Lower lobe of right lung (tissue), 2 donors: ENCODE results near the gene CRTC1. TPM values are rescaled to one million over a fixed set of nuclear protein-coding genes. Genes with fewer than 3 reads are reported as not detected.

Experiments
- ATAC-seq, 2 donors: fragments of 200-7000 bp; cut with Tn5 transposase; one replicate each; pipeline ENCODE4 v1.9.1; 2020 to 2022; ENCODE audit warnings: mild to moderate bottlenecking in 2 of 2, moderate library complexity in 2 of 2
- DNase-seq: peaks from one replicate; pipeline ENCODE4 v3.0.0-alpha.2; 2020
- H3K27ac ChIP-seq: fragments of 200-600 bp; one replicate; pipeline ENCODE4 v1.8.0; 2022
- H3K27me3 ChIP-seq: fragments of 200-600 bp; one replicate; pipeline ENCODE4 v1.8.0; 2022; ENCODE audit warnings: low read depth
- H3K36me3 ChIP-seq: fragments of 200-600 bp; one replicate; pipeline ENCODE4 v1.8.0; 2022; ENCODE audit warnings: mild to moderate bottlenecking
- H3K4me1 ChIP-seq: fragments of 200-600 bp; one replicate; pipeline ENCODE4 v1.8.0; 2022
- H3K4me3 ChIP-seq: fragments of 200-600 bp; one replicate; pipeline ENCODE4 v1.8.0; 2022; ENCODE audit warnings: mild to moderate bottlenecking
- H3K9me3 ChIP-seq: fragments of 200-600 bp; one replicate; pipeline ENCODE4 v1.8.0; 2022
- intact Hi-C: fragments of 100-400 bp; cut with DNase I; formaldehyde crosslinking; loops from one replicate; pipeline ENCODE4 v1.11.0; 2022
- total RNA-seq: library from RNA; stranded (reverse); fragmentation: NEBNext Ultra II Directional; extraction: Animal tissue kit (Norgen Biotek cat#: 25700); gene quantifications from one replicate; pipeline ENCODE4 v1.2.1, GENCODE V29; 2021
- TF ChIP-seq, protein P1 (sequence below): fragments of 200-600 bp; IDR thresholded peaks from one replicate; pipeline ENCODE4 v1.8.0; 2022; ENCODE audit warnings: antibody characterized with exemption, mild to moderate bottlenecking
- donor health status: DM: no; HTN: yes; CAD: no; lungs with severe emphysema.

CRTC1 gene
- total RNA-seq, 1 donor from 2014 or later, result 16.2 TPM

DNA sequence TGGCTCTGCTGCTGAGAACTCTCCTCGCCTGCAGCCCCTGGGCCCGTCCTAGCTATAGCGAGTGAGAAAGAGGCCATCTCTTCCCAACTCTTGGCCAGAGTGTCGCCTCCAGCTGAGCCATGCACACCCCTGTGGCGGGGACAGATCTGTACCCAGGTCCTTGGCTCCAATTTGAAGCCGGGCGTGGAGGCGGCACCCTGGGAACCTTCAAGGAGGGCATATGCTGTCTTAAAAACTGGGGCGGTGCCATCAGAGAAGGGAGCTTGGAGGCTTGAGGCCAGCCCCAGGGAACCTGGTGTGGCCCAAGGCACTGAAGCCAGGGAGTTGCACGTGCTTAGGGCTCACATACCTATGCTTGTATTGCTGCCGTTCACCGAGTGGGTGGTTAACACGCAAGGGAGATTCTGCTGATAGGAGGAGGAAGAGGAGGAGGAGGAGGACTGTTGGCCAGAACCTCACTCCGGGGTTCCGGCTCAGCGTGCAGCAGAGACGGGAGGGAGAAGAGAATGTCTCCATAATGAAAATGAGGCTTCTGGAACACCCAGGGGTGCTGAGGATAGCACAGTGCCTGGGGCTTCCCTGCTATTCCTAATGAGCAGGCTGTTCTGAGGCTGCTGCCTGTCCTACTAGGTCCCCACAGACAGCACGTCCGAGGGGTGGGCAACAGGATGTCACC is 67.0 kb downstream of the CRTC1 start:
- TF ChIP-seq, protein P1, sequence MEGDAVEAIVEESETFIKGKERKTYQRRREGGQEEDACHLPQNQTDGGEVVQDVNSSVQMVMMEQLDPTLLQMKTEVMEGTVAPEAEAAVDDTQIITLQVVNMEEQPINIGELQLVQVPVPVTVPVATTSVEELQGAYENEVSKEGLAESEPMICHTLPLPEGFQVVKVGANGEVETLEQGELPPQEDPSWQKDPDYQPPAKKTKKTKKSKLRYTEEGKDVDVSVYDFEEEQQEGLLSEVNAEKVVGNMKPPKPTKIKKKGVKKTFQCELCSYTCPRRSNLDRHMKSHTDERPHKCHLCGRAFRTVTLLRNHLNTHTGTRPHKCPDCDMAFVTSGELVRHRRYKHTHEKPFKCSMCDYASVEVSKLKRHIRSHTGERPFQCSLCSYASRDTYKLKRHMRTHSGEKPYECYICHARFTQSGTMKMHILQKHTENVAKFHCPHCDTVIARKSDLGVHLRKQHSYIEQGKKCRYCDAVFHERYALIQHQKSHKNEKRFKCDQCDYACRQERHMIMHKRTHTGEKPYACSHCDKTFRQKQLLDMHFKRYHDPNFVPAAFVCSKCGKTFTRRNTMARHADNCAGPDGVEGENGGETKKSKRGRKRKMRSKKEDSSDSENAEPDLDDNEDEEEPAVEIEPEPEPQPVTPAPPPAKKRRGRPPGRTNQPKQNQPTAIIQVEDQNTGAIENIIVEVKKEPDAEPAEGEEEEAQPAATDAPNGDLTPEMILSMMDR, result no peak
- DNase-seq (no peak), ATAC-seq (no peak)
- intact Hi-C loops, result no loop called here
- Histone ChIP-seq H3K27me3 (no peaks in the 10 kb centered on the region), H3K4me3 (no peak overlapping the region), H3K27ac (no peak overlapping the region), H3K4me1 (no peaks in the 10 kb centered on the region), H3K9me3 (no peaks in the 10 kb centered on the region), H3K36me3 (peaks cover 18% of the 10 kb centered on the region)

DNA sequence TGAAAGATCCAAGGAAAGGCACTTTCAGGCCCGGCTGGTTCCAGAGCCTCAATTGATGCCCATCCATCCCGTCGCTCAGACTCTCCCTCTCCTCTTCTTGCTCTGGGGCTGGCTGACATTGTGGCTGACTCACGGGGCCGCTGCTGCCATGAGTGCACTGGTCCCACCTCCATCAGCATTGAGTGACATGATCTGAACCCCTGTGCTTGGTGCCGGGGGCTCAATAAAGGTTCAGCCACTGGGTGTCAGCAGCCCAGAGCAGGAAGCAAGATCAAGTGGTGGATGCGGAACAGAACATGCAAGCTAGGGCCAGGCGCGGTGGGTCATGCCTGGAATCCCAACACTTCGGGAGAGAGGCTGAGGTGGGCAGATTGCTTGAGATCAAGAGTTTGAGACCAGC is 68.1 kb downstream of the CRTC1 start:
- Histone ChIP-seq H3K4me1 (no peaks in the 10 kb centered on the region), H3K27ac (no peak overlapping the region), H3K36me3 (peaks cover 20% of the 10 kb centered on the region), H3K27me3 (no peaks in the 10 kb centered on the region), H3K4me3 (no peak overlapping the region), H3K9me3 (no peaks in the 10 kb centered on the region)
- TF ChIP-seq, protein P1, result no peak
- ATAC-seq, result no peak
- intact Hi-C loops, result no loop called here
- no peak for DNase-seq

DNA sequence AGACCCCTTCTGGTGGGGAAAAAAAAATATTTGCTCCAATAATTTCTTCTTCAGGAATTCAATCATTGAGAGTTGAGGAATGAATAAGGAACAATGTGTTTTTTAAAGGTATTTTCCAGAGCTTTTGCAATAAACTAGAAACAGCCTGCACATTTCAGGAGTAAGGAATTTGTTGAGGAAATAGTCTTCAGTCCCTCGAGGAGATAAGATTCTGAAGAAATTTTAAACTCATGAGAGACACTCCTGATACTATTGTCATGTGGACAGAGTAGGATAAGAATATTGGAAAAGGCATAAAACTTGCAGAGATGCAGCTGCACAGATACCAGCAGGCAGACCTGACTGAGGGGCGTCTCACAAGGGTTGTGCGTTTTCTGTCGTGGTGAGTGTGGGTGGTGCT is 71.0 kb downstream of the CRTC1 start:
- ATAC-seq (no peak), DNase-seq (no peak)
- Histone ChIP-seq H3K27me3 (no peaks in the 10 kb centered on the region), H3K9me3 (no peaks in the 10 kb centered on the region), H3K36me3 (peaks cover 26% of the 10 kb centered on the region), H3K4me1 (no peaks in the 10 kb centered on the region), H3K4me3 (no peak overlapping the region), H3K27ac (no peak overlapping the region)
- TF ChIP-seq, protein P1, result no peak
- intact Hi-C loops, result no loop called here

DNA sequence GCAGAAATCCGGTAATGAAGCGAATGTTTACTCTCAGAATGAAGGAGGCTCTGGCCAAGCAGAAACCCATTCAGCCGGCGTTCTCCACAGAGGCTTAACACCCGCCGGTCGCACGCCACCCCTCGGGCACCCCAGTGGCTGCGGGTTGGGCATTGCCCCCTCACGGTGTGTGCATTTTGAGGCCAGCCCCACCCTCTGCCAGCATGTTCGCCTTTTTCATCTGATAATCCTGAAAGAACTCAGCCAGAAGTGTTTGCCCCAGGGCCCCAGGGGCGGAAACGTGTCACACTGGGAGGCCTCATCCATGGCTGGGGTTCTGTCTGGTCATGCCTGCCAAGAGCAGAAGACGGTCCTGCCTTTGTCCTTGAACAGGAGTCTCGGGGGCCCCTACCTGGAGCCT is 73.4 kb downstream of the CRTC1 start:
- intact Hi-C loops, result no loop called here
- peaks cover 19% of the 10 kb centered on the region for H3K36me3 ChIP-seq
- ATAC-seq, result peak; percentile 60 to 74
- no peak overlapping the region for H3K4me3 ChIP-seq
- H3K4me1 ChIP-seq, result peaks cover 6% of the 10 kb centered on the region
- H3K27me3 ChIP-seq, result no peaks in the 10 kb centered on the region
- H3K9me3 ChIP-seq, result no peaks in the 10 kb centered on the region
- peak overlapping the region; percentile 31 for H3K27ac ChIP-seq
- DNase-seq, result peak; percentile 65
- TF ChIP-seq, protein P1, result no peak

DNA sequence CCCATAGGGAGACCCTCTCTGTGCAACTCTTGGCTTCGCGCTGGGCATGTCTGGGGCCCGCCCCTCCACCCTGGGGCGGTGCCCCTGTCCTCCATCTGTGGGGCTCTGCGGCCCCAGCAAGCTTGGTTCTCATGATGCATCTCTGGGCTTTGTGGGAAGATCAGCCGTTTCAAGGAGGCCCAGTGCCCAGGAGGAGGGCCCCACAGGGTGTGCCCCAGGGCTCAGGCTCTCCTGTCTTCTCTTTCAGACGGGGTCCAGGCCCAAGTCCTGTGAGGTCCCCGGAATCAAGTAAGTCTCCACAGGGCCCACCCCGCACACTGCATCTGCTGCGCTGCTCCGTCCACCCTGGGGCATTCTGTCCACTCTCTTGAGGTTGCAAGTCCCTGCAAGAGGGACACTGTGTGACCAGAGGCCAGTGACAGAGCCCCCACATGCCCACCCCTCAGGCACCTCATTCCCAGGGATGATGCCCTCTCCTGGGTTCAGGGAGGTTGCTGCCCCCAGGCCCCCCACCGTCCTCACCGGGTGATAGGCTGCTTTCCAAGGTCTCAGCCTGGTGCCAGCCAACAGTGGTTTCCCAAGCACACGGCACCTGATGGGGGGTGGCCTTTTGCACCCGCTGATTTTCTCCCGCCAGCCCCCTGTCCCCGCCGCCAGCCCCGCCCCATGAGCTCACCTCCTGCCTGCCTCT is 76.0 kb downstream of the CRTC1 start:
- no peaks in the 10 kb centered on the region for H3K9me3 ChIP-seq
- no peak overlapping the region for H3K4me3 ChIP-seq
- ATAC-seq (no peak), DNase-seq (no peak)
- peaks cover 8% of the 10 kb centered on the region for H3K36me3 ChIP-seq
- peaks cover 31% of the 10 kb centered on the region for H3K4me1 ChIP-seq
- no peaks in the 10 kb centered on the region for H3K27me3 ChIP-seq
- H3K27ac ChIP-seq, result no peak overlapping the region
- TF ChIP-seq, protein P1, result no peak
- intact Hi-C loops, result no loop called here
